ENCODE measurements around the gene KTN1. TPM values are rescaled to one million over a fixed set of nuclear protein-coding genes. Genes with fewer than 3 reads are reported as not detected.

Gene KTN1
- total and polyA plus RNA-seq, 2 experiments from 2014 or later = 124 to 607 TPM

GRCh38 chr14:55605793-55606192 is 25.8 kb downstream of the KTN1 start (continued):
- TF ChIP-seq JUNB (IDR thresholded peaks at IDR 0.05; ENCODE audit: unreplicated experiment) = no peak

DNA sequence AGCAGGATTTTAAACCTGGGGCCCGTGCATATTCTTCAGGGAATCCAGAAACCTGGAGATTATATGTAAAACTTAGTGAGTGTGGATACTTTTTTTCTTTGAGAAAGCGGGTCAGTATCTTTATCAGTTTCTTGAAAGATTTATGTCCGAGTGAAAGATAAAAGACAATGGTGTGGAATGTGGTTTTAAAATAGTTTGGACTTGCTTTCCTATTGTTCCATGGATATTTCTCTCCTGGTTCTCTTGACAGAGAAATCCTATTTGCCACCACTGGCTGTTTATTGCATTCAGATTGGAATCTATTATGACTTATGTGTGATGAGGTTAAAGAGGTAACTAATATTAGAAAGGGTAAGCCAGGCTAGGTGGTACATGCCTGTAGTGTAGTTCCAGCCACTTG is 27.4 kb downstream of the KTN1 start:
- Histone ChIP-seq H3K4me1 (ENCODE audit: insufficient read depth) (peaks cover 88% of the 10 kb centered on the region), H3K4me2 (peak overlapping the region; percentile 50), H3K79me2 (replicated peaks; ENCODE audit: insufficient read depth) (peaks cover 100% of the 10 kb centered on the region), H3K36me3 (ENCODE audit: insufficient read depth) (no peaks in the 10 kb centered on the region), H4K20me1 (replicated peaks; ENCODE audit: insufficient read depth) (no peaks in the 10 kb centered on the region), H3K9me2 (ENCODE audit: insufficient read depth) (no peaks in the 10 kb centered on the region), H3K4me3 (no peak overlapping the region), H3K27ac (ENCODE audit: low read depth) (no peak overlapping the region; the same call in 1 of the 2 replicates), H3K27me3 (ENCODE audit: insufficient read depth) (no peaks in the 10 kb centered on the region), H3F3A (replicated peaks; ENCODE audit: low read depth) (no peaks in the 10 kb centered on the region), H2AFZ (no peak overlapping the region)
- H3K4me1 Mint-ChIP-seq = peaks cover 45% of the 10 kb centered on the region
- H3K27ac Mint-ChIP-seq = peak overlapping the region; percentile 76
- no peak for DNase-seq (ENCODE audit: low spot score)
- no peaks in the 10 kb centered on the region for H3K9me3 Mint-ChIP-seq
- TF ChIP-seq ZNF114 (CRISPR knock-in tag; IDR thresholded peaks at IDR 0.05) = no peak
- no peak for TF ChIP-seq ETS1 (IDR thresholded peaks at IDR 0.05)
- no peak for TF ChIP-seq NANOG (IDR thresholded peaks at IDR 0.05; ENCODE audit: borderline replicate concordance)
- no peak for TF ChIP-seq POLR2AphosphoS5 (IDR thresholded peaks at IDR 0.05; ENCODE audit: low read depth)
- no peak for TF ChIP-seq JUNB (IDR thresholded peaks at IDR 0.05; ENCODE audit: unreplicated experiment)
- no peak for TF ChIP-seq CTCF (conservative IDR thresholded peaks at IDR 0.05; ENCODE audit: low read depth in 2 of 2)
- no peak for TF ChIP-seq EZH2phosphoT487 (IDR thresholded peaks at IDR 0.05; ENCODE audit: unreplicated experiment)
- TF ChIP-seq ZNF331 (CRISPR knock-in tag; IDR thresholded peaks at IDR 0.05; ENCODE audit: low read depth) = no peak
- TF ChIP-seq EZH2 (IDR thresholded peaks at IDR 0.05; ENCODE audit: low read depth, unreplicated experiment) = no peak
- TF ChIP-seq ZNF462 (CRISPR knock-in tag; IDR thresholded peaks at IDR 0.05) = no peak
- no peak for TF ChIP-seq CREB1 (CRISPR knock-in tag; IDR thresholded peaks at IDR 0.05; ENCODE audit: low read depth)
- TF ChIP-seq, protein P1, sequence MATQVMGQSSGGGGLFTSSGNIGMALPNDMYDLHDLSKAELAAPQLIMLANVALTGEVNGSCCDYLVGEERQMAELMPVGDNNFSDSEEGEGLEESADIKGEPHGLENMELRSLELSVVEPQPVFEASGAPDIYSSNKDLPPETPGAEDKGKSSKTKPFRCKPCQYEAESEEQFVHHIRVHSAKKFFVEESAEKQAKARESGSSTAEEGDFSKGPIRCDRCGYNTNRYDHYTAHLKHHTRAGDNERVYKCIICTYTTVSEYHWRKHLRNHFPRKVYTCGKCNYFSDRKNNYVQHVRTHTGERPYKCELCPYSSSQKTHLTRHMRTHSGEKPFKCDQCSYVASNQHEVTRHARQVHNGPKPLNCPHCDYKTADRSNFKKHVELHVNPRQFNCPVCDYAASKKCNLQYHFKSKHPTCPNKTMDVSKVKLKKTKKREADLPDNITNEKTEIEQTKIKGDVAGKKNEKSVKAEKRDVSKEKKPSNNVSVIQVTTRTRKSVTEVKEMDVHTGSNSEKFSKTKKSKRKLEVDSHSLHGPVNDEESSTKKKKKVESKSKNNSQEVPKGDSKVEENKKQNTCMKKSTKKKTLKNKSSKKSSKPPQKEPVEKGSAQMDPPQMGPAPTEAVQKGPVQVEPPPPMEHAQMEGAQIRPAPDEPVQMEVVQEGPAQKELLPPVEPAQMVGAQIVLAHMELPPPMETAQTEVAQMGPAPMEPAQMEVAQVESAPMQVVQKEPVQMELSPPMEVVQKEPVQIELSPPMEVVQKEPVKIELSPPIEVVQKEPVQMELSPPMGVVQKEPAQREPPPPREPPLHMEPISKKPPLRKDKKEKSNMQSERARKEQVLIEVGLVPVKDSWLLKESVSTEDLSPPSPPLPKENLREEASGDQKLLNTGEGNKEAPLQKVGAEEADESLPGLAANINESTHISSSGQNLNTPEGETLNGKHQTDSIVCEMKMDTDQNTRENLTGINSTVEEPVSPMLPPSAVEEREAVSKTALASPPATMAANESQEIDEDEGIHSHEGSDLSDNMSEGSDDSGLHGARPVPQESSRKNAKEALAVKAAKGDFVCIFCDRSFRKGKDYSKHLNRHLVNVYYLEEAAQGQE (IDR thresholded peaks at IDR 0.05; ENCODE audit: unreplicated experiment) = no peak
- no peak for TF ChIP-seq STAT1 (IDR thresholded peaks at IDR 0.05; ENCODE audit: unreplicated experiment)
- H3K36me3 Mint-ChIP-seq (ENCODE audit: low read depth) = no peaks in the 10 kb centered on the region
- ATAC-seq = no peak
- H3K4me3 Mint-ChIP-seq = no peak overlapping the region
- H3K27me3 Mint-ChIP-seq (ENCODE audit: insufficient read depth, low read depth, poor library complexity) = no peaks in the 10 kb centered on the region
